HepG2 (cell line): ENCODE measurements around the gene ZNF638. TPM values are rescaled to one million over a fixed set of nuclear protein-coding genes. Genes with fewer than 3 reads are reported as not detected.

ENCODE experiments used
- CBX2 ChIP-seq, 2 experiments: fragments of 200-600 bp in 1 of 2; sonication (generic); formaldehyde crosslinking in 1 of 2; IDR thresholded peaks; 2 replicates each; pipeline versions ENCODE4 v1.7.0 to v1.8.1; 2018 to 2022; ENCODE audit warnings: low read depth in 2 of 2, low read length in 1 of 2, mild to moderate bottlenecking in 1 of 2, missing genetic modification reagents in 1 of 2
- MAF1 ChIP-seq: sonication (generic); formaldehyde crosslinking; IDR thresholded peaks from 2 replicates; pipeline ENCODE4 v1.5.0; 2020; ENCODE audit warnings: missing genetic modification reagents, borderline replicate concordance
- RAD51 ChIP-seq: fragments of 450-650 bp; IDR thresholded peaks from 2 replicates; pipeline ENCODE4 v1.6.1; 2016; ENCODE audit warnings: borderline replicate concordance
- RBAK ChIP-seq: sonication (generic); formaldehyde crosslinking; IDR thresholded peaks from 2 replicates; pipeline ENCODE4 v1.5.1; 2020; ENCODE audit warnings: mild to moderate bottlenecking, missing genetic modification reagents
- SP2 ChIP-seq: sonication (generic); formaldehyde crosslinking; IDR thresholded peaks from 2 replicates; pipeline ENCODE4 v1.5.1; 2020; ENCODE audit warnings: mild to moderate bottlenecking, missing genetic modification reagents
- STAG1 ChIP-seq: sonication (generic); formaldehyde crosslinking; IDR thresholded peaks from 2 replicates; pipeline ENCODE4 v1.4.0; 2020; ENCODE audit warnings: missing genetic modification reagents
- XBP1 ChIP-seq: sonication (generic); formaldehyde crosslinking; IDR thresholded peaks from 2 replicates; pipeline ENCODE4 v1.5.0; 2020; ENCODE audit warnings: missing genetic modification reagents
- ZNF263 ChIP-seq: sonication (generic); formaldehyde crosslinking; IDR thresholded peaks from 2 replicates; pipeline ENCODE4 v1.4.0; 2020; ENCODE audit warnings: missing genetic modification reagents
- ZNF292 ChIP-seq: sonication (generic); formaldehyde crosslinking; IDR thresholded peaks from 2 replicates; pipeline ENCODE4 v1.8.1; 2022; ENCODE audit warnings: mild to moderate bottlenecking, low read depth, missing genetic modification reagents, borderline replicate concordance
- ZNF343 ChIP-seq: sonication (generic); formaldehyde crosslinking; IDR thresholded peaks from 2 replicates; pipeline ENCODE4 v1.4.0; 2020; ENCODE audit warnings: mild to moderate bottlenecking, missing genetic modification reagents
- ZNF572 ChIP-seq: sonication (generic); formaldehyde crosslinking; IDR thresholded peaks from 2 replicates; pipeline ENCODE4 v1.5.1; 2020; ENCODE audit warnings: mild to moderate bottlenecking, missing genetic modification reagents
- ZNF615 ChIP-seq: sonication (generic); formaldehyde crosslinking; IDR thresholded peaks from 2 replicates; pipeline ENCODE4 v1.5.0; 2020; ENCODE audit warnings: mild to moderate bottlenecking, missing genetic modification reagents, borderline replicate concordance
- ZNF619 ChIP-seq: sonication (generic); formaldehyde crosslinking; IDR thresholded peaks from 2 replicates; pipeline ENCODE4 v1.4.0; 2020; ENCODE audit warnings: mild to moderate bottlenecking, missing genetic modification reagents
- ZNF629 ChIP-seq: sonication (generic); formaldehyde crosslinking; conservative IDR thresholded peaks from 2 replicates; pipeline ENCODE4 v1.5.0; 2020; ENCODE audit warnings: missing genetic modification reagents
- ZNF678 ChIP-seq: sonication (generic); formaldehyde crosslinking; IDR thresholded peaks from 2 replicates; pipeline ENCODE4 v1.4.0; 2020; ENCODE audit warnings: mild to moderate bottlenecking, missing genetic modification reagents
- ZNF781 ChIP-seq: sonication (generic); formaldehyde crosslinking; IDR thresholded peaks from 2 replicates; pipeline ENCODE4 v1.5.1; 2020; ENCODE audit warnings: borderline replicate concordance, mild to moderate bottlenecking, missing genetic modification reagents; ENCODE audit errors: not compliant biosample characterization
- polyA plus RNA-seq, 8 experiments: library from polyadenylated mRNA; depleted of rRNA in 3 of 8; stranded (reverse) in 7 of 8; unstranded in 1 of 8; fragments of >200 nt; fragmentation: Illumina TruSeq in 4 of 8; extraction: Trizol in 4 of 8; gene quantifications; 2 replicates each; pipeline versions ENCODE4 v1.2.1 to v1.2.3, GENCODE V29; 2011 to 2016; ENCODE audit warnings: low read depth in 4 of 8, missing spikeins in 1 of 8, mixed read lengths in 1 of 8; ENCODE audit not compliant: insufficient read depth in 1 of 8
- total RNA-seq, 5 experiments: library from RNA; depleted of rRNA; stranded (reverse); fragments of >200 nt; fragmentation: Illumina TruSeq; extraction: Trizol; gene quantifications; 2 replicates each; pipeline ENCODE4 v1.2.3, GENCODE V29; 2016; ENCODE audit warnings: low read depth in 1 of 5
- TF ChIP-seq, protein P1 (sequence below): sonication (generic); formaldehyde crosslinking; IDR thresholded peaks from 2 replicates; pipeline ENCODE4 v1.4.0; 2020; ENCODE audit warnings: missing genetic modification reagents
- TF ChIP-seq, protein P2 (sequence below): sonication (generic); formaldehyde crosslinking; IDR thresholded peaks from 2 replicates; pipeline ENCODE4 v1.5.0; 2020; ENCODE audit warnings: mild to moderate bottlenecking, missing genetic modification reagents, borderline replicate concordance
- TF ChIP-seq, protein P3 (sequence below): sonication (generic); formaldehyde crosslinking; IDR thresholded peaks from 2 replicates; pipeline ENCODE4 v1.4.0; 2020; ENCODE audit warnings: missing genetic modification reagents
- TF ChIP-seq, protein P4 (sequence below): IDR thresholded peaks from 2 replicates; pipeline ENCODE4 v1.6.1; 2016; ENCODE audit warnings: missing biosample characterization, missing genetic modification reagents, low read depth

ZNF638 gene
- total and polyA plus RNA-seq, 2 of the 13 experiments (the other 11 are each of a cell fraction or from before 2014, with no cell fraction given), result 92.7 to 144 TPM

DNA sequence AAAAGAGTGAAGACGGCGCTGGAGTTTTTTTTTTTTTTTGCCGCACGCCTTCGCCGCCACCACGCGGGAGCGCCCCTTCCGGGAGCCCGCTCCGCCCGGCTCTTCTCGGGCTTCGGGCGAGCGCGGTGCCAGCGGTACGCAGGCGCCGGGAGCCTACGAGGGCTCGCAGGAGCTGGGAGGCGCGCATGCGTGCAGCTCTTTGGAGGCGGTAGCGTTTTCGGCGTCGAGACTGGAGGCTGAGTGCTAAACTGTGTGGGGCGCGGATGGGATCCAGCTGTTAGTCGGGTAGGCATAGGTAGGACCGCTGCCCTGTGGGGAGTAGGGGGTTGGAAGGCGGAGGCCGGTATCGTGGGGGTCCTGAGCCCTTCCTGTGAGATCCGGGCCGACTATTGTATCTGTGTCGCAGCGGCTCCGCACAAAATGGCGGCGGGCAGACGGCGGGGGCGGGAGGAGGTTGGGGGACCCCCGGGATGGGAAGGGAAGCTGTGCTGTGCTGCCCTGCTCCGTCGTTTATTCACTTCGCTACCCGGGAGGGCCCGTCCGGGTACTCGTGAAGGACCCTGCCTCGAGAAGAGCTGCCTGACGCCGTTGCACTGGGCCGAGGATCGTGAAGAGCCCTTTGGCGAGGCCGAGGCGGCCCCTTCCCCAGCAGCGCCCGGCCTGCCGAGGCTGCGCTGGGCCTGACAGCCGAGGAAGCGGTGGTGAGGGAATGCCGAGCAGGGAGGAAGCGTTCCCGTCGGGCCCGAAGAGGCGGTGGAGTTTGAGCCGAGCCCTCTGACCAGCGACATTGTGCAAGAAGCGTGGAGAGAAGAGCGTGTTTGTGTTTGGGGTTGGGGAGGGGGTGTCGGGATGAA lies at the start of gene ZNF638 (continued):
- TF ChIP-seq, protein P1, sequence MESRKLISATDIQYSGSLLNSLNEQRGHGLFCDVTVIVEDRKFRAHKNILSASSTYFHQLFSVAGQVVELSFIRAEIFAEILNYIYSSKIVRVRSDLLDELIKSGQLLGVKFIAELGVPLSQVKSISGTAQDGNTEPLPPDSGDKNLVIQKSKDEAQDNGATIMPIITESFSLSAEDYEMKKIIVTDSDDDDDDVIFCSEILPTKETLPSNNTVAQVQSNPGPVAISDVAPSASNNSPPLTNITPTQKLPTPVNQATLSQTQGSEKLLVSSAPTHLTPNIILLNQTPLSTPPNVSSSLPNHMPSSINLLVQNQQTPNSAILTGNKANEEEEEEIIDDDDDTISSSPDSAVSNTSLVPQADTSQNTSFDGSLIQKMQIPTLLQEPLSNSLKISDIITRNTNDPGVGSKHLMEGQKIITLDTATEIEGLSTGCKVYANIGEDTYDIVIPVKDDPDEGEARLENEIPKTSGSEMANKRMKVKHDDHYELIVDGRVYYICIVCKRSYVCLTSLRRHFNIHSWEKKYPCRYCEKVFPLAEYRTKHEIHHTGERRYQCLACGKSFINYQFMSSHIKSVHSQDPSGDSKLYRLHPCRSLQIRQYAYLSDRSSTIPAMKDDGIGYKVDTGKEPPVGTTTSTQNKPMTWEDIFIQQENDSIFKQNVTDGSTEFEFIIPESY, result no peak
- TF ChIP-seq ZNF629 (CRISPR knock-in tag) (no peak), ZNF678 (CRISPR knock-in tag) (no peak; the same call in 1 of the 2 replicates), ZNF619 (CRISPR knock-in tag) (no peak; the same call in none of the 2 replicates), ZNF343 (CRISPR knock-in tag) (no peak), XBP1 (CRISPR knock-in tag) (no peak), SP2 (CRISPR knock-in tag) (no peak), RAD51 (no peak), MAF1 (CRISPR knock-in tag) (0 out of 2 replicates have a peak, but pooled peaks have one; percentile 52), ZNF292 (peak; percentile 91), ZNF781 (peak; percentile 77), RBAK (no peak; the same call in 1 of the 2 replicates), CBX2 (IDR thresholded peaks at IDR 0.05; ENCODE audit: low read depth, low read length) (no peak), CBX2 (CRISPR knock-in tag; IDR thresholded peaks at IDR 0.05; ENCODE audit: low read depth) (peak; percentile 69; the same call in 1 of the 2 replicates), ZNF572 (CRISPR knock-in tag) (no peak), STAG1 (0 out of 2 replicates have a peak, but pooled peaks have one; percentile 24), ZNF615 (CRISPR knock-in tag) (no peak; the same call in 1 of the 2 replicates), ZNF263 (CRISPR knock-in tag) (peak; percentile 44; the same call in 1 of the 2 replicates)
- TF ChIP-seq, protein P2, sequence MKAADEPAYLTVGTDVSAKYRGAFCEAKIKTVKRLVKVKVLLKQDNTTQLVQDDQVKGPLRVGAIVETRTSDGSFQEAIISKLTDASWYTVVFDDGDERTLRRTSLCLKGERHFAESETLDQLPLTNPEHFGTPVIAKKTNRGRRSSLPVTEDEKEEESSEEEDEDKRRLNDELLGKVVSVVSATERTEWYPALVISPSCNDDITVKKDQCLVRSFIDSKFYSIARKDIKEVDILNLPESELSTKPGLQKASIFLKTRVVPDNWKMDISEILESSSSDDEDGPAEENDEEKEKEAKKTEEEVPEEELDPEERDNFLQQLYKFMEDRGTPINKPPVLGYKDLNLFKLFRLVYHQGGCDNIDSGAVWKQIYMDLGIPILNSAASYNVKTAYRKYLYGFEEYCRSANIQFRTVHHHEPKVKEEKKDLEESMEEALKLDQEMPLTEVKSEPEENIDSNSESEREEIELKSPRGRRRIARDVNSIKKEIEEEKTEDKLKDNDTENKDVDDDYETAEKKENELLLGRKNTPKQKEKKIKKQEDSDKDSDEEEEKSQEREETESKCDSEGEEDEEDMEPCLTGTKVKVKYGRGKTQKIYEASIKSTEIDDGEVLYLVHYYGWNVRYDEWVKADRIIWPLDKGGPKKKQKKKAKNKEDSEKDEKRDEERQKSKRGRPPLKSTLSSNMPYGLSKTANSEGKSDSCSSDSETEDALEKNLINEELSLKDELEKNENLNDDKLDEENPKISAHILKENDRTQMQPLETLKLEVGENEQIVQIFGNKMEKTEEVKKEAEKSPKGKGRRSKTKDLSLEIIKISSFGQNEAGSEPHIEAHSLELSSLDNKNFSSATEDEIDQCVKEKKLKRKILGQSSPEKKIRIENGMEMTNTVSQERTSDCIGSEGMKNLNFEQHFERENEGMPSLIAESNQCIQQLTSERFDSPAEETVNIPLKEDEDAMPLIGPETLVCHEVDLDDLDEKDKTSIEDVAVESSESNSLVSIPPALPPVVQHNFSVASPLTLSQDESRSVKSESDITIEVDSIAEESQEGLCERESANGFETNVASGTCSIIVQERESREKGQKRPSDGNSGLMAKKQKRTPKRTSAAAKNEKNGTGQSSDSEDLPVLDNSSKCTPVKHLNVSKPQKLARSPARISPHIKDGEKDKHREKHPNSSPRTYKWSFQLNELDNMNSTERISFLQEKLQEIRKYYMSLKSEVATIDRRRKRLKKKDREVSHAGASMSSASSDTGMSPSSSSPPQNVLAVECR (CRISPR knock-in tag), result peak; percentile 93
- TF ChIP-seq, protein P3, sequence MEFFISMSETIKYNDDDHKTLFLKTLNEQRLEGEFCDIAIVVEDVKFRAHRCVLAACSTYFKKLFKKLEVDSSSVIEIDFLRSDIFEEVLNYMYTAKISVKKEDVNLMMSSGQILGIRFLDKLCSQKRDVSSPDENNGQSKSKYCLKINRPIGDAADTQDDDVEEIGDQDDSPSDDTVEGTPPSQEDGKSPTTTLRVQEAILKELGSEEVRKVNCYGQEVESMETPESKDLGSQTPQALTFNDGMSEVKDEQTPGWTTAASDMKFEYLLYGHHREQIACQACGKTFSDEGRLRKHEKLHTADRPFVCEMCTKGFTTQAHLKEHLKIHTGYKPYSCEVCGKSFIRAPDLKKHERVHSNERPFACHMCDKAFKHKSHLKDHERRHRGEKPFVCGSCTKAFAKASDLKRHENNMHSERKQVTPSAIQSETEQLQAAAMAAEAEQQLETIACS, result 0 out of 2 replicates have a peak, but pooled peaks have one; percentile 33
- TF ChIP-seq, protein P4, sequence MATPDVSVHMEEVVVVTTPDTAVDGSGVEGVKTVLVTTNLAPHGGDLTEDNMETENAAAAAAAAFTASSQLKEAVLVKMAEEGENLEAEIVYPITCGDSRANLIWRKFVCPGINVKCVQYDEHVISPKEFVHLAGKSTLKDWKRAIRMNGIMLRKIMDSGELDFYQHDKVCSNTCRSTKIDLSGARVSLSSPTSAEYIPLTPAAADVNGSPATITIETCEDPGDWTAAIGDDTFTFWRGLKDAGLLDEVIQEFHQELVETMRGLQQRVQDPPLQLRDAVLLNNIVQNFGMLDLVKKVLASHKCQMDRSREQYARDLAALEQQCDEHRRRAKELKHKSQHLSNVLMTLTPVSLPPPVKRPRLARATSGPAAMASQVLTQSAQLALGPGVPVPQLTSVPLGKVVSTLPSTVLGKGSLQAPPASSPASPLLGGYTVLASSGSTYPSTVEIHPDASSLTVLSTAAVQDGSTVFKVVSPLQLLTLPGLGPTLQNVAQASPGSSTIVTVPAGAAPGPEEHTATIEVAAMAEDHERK (CRISPR knock-in tag), result no peak
